RKO (cell line): ENCODE measurements around the gene TARM1.
A peak's percentile ranks its signal among the peaks of the same experiment; 100 is the strongest.
"Not testable (repeated sequence)": the region's sequence is repeated elsewhere in the genome, so short reads cannot be mapped to it uniquely, and the experiment has no call there.

Experiments used
- DNase-seq: peaks from one replicate; pipeline ENCODE4 v3.0.0-alpha.2; 2016; ENCODE audit warnings: low spot score

The TARM1 gene

GRCh38 chr19:54099903-54100255, 18.7 kb upstream of the TARM1 start:
- not testable (repeated sequence) for DNase-seq

- DNase-seq = no peak
These were observed 18.2 kb upstream of the TARM1 start for GRCh38 chr19:54099190-54099902.

DNA sequence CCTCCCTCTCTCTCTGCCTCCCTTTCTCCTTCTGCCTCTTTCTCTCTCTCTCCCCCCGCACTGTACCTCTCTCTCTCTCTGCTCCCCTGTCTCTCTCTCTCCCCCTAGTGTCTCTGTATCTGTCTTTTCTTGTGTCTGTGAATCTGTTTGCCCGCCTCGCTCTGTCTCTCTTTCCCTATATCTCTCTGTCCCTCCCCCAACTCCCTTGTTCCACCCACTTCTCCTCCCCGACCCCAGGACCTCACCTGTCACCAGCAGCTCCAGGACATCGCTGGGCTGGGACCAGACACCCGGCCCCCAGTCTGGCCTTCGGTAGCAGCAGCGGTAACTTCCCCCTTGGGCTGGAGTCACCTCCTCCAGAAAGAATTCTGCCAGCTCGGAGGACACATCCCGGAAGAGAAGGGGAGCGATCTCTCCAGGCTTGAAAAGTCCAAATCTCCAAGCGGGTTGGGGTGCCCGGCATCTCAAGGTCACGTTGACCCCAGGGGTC, 15.5 kb upstream of the TARM1 start:
- DNase-seq = peak; percentile 53

- peak; percentile 46 for DNase-seq
These were observed 14.9 kb upstream of the TARM1 start for GRCh38 chr19:54095859-54096616.

GRCh38 chr19:54095136-54095858, 14.1 kb upstream of the TARM1 start:
- DNase-seq = no peak

DNA sequence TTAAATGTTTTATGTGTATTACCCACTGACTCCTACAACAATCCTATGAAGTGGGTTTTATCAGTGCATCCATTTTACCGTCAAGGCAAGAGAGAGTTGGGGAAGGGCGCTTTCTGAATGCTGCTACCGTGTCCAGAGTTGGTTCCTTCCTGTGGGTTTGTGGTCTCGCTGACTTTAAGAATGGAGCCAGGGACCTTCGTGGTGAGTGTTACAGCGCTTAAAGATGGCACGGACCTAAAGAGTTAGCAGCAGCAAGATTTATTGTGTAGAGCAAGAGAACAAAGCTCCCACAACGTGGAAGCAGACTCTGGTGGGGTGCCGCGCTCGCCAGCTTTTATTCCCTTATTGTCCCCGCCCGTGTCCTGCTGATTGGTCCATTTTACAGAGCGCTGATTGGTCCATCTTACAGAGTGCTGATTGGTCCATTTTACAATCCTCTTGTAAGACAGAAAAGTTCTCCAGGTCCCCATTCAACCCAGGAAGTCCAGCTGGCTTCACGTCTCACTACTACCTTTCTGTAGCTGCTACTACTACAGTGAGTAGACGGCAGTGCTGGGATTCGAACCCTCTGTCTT, 13.3 kb upstream of the TARM1 start:
- DNase-seq = no peak

- no peak for DNase-seq
These were observed 3.2 kb upstream of the TARM1 start for GRCh38 chr19:54084410-54084809.

DNA sequence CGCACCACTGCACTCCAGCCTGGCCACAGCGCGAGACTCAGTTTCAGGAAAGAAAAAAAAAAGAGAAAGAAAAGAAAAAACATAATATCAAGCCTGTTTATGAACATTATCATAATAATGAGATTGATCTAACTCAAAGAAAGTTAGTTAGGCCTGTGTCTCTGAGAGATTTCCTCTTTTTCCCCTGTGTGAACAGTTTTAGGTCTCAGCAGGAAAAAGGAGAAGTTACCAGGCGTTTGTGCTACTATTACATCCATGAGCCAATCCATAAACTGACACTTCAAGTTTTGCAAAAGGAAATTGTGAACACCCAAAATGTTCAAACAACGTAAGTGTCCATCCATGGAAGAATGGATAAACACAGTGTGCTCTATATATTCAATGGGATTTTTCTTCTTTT, 3.8 kb downstream of the TARM1 start:
- no peak for DNase-seq

GRCh38 chr19:54074851-54075250, 6.3 kb downstream of the TARM1 start:
- no peak for DNase-seq

- no peak for DNase-seq
These were observed 7.3 kb downstream of the TARM1 start for GRCh38 chr19:54073829-54074228.

DNA sequence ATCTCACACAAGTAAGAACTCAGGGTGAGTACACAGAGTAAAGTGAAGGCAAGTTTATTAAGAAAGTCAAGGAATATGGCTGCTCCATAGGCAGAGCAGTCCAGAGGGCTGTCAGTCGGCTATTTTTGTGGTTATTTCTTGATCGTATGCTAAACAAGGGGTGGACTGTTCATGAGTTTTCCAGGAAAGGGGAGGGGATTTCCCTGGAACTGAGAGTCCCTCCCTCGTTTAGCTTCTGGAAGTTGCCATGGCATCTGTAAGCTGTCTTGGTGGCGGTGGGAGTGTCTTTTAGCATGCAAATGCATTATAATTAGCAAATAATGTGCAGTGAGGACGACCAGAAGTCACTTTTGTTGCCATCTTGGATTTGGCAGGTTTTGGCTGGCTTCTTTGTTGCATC, 11.7 kb downstream of the TARM1 start:
- no peak for DNase-seq

GRCh38 chr19:54063350-54064116, 17.6 kb downstream of the TARM1 start, which contains the start of gene VSTM1:
TSS of gene VSTM1 (minus strand) at chr19:54063897. CDS start at chr19:54063777, 120 bp downstream.
- DNase-seq = no peak

DNA sequence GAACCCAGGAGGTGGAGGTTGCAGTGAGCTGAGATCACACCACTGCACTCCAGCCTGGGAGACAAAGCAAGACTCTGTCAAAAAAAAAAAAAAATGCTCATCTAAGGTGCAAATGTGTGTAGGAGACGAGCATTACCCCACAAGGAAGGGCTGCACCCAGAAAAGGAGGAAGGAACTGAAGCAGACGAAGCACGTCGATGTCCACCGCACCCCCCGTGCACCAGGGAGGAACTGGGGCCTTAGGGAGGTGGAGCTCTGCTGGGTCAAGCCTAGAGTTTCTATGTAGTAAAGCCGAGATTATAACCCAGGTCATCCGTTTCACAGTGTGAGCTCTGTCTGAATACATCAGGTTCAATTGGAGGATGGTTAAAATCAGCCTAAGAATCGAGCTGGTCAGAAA, 18.5 kb downstream of the TARM1 start:
- DNase-seq = no peak

DNA sequence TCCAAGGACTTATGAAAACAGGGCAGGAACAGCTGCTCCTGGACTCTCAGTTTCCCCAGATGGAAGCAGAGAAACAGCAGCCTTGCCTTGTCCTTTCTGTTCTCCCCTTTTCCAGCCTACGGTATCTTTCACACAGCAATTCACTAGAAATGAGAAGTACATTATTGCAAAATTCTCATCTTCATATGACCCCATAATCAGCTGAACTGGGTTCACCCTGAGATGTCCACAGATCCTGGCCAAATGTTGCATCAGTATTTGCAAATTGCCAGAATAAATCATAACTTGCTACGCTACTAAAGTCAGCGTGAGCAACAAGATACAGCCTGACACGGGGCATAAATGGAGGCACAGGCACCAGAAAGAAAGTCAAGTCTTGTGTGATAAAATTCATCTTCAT, 33.5 kb downstream of the TARM1 start:
- no peak for DNase-seq

DNA sequence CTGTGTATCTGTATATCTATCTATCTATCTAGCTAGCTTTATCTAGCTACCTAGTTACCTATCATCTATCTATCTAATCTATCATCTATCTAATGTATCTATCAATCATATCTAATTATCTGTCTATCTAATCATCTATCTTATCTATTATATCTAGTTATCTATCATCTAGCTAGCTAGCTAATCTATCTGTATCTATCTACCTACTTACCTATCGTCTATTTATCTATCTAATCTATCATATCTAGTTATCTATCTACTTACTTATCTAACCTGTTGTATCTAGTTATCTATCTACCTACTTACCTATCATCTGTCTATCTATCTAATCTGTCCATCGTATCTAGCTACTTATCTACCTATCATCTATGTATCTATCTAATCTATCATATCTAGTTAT, 35.4 kb downstream of the TARM1 start:
- no peak for DNase-seq

GRCh38 chr19:54042989-54043388, 38.2 kb downstream of the TARM1 start:
- DNase-seq = no peak

DNA sequence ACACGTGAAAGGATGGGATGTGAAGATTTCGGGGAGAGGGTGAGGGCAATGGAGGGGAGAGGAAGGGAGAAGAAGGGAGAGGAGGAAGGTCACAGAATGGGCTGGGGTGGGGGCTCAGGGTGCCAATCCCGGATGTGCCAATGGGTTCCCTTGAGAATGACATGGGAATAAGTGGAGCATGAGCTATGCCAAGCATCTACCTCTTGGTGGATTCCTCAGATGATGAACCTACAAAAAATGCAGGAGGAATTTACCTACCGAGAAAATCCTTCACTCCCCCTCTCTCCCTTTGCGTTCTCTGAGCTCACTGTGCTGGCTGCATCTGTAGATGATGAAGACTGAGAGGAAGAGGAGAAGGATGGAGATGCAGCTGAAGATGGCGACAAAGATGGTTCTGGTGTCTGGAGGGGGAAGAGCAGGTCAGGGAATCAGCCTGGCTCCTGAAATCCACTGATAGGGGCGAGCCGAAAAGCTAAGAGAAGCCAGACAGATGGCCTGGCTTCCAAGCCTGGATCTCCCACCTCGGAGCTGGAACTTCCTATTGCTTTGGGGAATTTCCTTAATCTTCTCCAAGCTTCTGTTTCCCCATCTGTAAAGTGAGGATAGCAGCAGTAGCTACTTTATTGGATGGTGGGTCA, 39.1 kb downstream of the TARM1 start:
- no peak for DNase-seq

DNA sequence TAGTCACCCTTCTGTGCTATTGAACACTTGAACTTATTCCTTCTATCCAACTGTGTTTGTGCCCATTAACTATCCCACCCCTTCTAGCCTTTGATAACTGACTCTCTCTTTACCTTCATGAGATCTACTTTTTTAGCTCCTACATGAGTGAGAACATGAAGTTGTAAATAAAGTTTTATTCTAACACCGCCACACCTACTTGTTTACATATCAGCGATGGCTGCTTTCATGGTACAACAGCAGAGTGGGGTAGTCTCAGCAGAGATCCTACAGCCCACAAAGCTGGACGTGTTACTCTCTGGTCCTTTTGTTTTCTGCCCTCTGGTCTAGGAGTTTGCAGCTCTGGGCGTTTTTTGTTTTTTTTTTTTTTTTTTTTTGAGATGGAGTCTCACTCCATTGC, 41.2 kb downstream of the TARM1 start:
- DNase-seq = no peak

DNA sequence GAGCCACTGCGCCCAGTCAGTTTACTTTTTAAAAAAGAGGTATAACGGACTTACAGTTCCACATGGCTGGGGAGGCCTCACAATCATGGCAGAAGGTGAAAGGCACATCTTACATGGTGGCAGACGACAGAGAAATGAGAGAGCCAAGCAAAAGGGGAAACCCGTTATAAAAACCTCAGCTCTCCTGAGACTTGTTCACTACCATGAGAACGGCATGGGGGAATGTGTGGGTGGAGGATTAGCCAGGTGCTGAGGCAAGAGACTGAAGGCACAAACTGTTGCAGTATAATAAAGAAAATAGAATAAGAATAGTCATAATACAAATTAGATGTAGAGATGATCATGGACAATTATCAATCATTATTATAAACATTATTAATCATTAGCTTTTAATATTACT, 44.6 kb downstream of the TARM1 start:
- DNase-seq = not testable (repeated sequence)

- peak; percentile 93 for DNase-seq
These were observed 45.7 kb downstream of the TARM1 start for GRCh38 chr19:54035215-54036178.
